SW480 (cell line): ENCODE measurements around the gene TNFRSF14.
"Not testable (repeated sequence)": the region's sequence is repeated elsewhere in the genome, so short reads cannot be mapped to it uniquely, and the experiment has no call there.

ENCODE experiments used
- DNase-seq: peaks from one replicate; pipeline ENCODE4 v3.0.0-alpha.2; 2016; ENCODE audit warnings: low spot score

The TNFRSF14 gene

GRCh38 chr1:2539312-2539907, 16.8 kb upstream of the TNFRSF14 start:
- DNase-seq = no peak

GRCh38 chr1:2540816-2541492, 15.2 kb upstream of the TNFRSF14 start:
- no peak for DNase-seq

GRCh38 chr1:2541619-2542245, 14.4 kb upstream of the TNFRSF14 start:
- DNase-seq = peak; percentile 53

- no peak for DNase-seq
Observed at GRCh38 chr1:2542246-2542915, 13.8 kb upstream of the TNFRSF14 start.

GRCh38 chr1:2543543-2544092, 12.6 kb upstream of the TNFRSF14 start:
- DNase-seq = no peak

- DNase-seq = no peak
Observed at GRCh38 chr1:2544093-2544874, 11.9 kb upstream of the TNFRSF14 start.

GRCh38 chr1:2544875-2545640, 11.1 kb upstream of the TNFRSF14 start:
- DNase-seq = peak; percentile 49

GRCh38 chr1:2545754-2546514, 10.2 kb upstream of the TNFRSF14 start:
- peak; percentile 95 for DNase-seq

GRCh38 chr1:2546515-2547209, 9.5 kb upstream of the TNFRSF14 start:
- DNase-seq = peak; percentile 95

- peak; percentile 49 for DNase-seq
Observed at GRCh38 chr1:2547210-2548067, 8.7 kb upstream of the TNFRSF14 start.

GRCh38 chr1:2548068-2548589, 8.0 kb upstream of the TNFRSF14 start:
- peak; percentile 84 for DNase-seq

- DNase-seq = not testable (repeated sequence)
Observed at GRCh38 chr1:2549367-2550029, 6.7 kb upstream of the TNFRSF14 start.

GRCh38 chr1:2550309-2550861, 5.8 kb upstream of the TNFRSF14 start:
- not testable (repeated sequence) for DNase-seq

GRCh38 chr1:2551544-2551943, 4.6 kb upstream of the TNFRSF14 start:
- not testable (repeated sequence) for DNase-seq

GRCh38 chr1:2552189-2552588, 4.0 kb upstream of the TNFRSF14 start:
- no peak for DNase-seq

GRCh38 chr1:2553076-2553475, 3.1 kb upstream of the TNFRSF14 start:
- not testable (repeated sequence) for DNase-seq

GRCh38 chr1:2553871-2554620, 2.1 kb upstream of the TNFRSF14 start:
- no peak for DNase-seq
